ENCODE data around the gene VWA2. TPM values are rescaled to one million over a fixed set of nuclear protein-coding genes. Genes with fewer than 3 reads are reported as not detected.

The VWA2 gene
- polyA plus RNA-seq, 1 donor (not counting 4 experiments of a cell fraction or from before 2014, with no cell fraction given): 0.41 TPM

DNA sequence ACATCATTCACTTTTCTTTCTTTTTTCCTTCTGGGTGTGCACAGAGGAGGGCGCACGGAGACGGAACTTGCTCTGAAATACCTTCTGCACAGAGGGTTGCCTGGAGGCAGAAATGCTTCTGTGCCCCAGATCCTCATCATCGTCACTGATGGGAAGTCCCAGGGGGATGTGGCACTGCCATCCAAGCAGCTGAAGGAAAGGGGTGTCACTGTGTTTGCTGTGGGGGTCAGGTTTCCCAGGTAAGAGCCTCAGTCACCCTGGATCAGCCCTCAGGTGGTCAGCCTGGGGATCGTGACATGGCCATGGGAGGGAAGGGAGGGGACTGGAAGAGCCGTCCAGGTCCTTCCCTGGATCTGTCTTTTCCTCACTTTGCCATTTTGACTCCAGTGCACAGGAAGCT, 33.6 kb downstream of the VWA2 start:
- Histone ChIP-seq H2AFZ (ENCODE audit: control insufficient read depth, low read length) (no peak overlapping the region), H3K4me3 (ENCODE audit: control insufficient read depth in 2 of 3, extremely low read depth in 1 of 3, insufficient read depth in 2 of 3, low read depth in 1 of 3, low read length in 3 of 3) (no peak overlapping the region), H3K36me3 (ENCODE audit: control insufficient read depth in 2 of 2, extremely low read depth in 1 of 2, insufficient read depth in 2 of 2, low read length in 2 of 2) (no peaks in the 10 kb centered on the region), H3K9me1 (ENCODE audit: control insufficient read depth, extremely low read depth, insufficient read depth, low read length) (no peaks in the 10 kb centered on the region), H3K27ac (ENCODE audit: control insufficient read depth, insufficient read depth, low read length) (no peak overlapping the region), H3K9ac (ENCODE audit: control insufficient read depth, extremely low read depth, insufficient read depth, low read length) (no peak overlapping the region), H3K27me3 (ENCODE audit: control insufficient read depth, extremely low read depth, insufficient read depth, low read length) (no peaks in the 10 kb centered on the region), H3K79me2 (ENCODE audit: control insufficient read depth, insufficient read depth, low read length) (no peaks in the 10 kb centered on the region), H3K4me1 (ENCODE audit: control insufficient read depth, extremely low read depth, insufficient read depth, low read length) (peaks cover 22% of the 10 kb centered on the region), H3K4me2 (ENCODE audit: control insufficient read depth, extremely low read depth, insufficient read depth, low read depth, low read length) (no peak overlapping the region), H4K20me1 (ENCODE audit: control insufficient read depth, extremely low read depth, insufficient read depth, low read length) (no peaks in the 10 kb centered on the region), H3K9me3 (ENCODE audit: control insufficient read depth, low read depth, low read length) (no peaks in the 10 kb centered on the region)
- dilution Hi-C loops (cut with MboI; ENCODE audit: extremely low pct_ligation_motif_present, low sequenced_read_pairs): no loop called here
- DNase-seq (ENCODE audit: low read depth, low spot score) (no peak), FAIRE-seq (no peak)
- no peak for TF ChIP-seq EZH2 (IDR thresholded peaks at IDR 0.05; ENCODE audit: low read length)
- TF ChIP-seq, protein P1, sequence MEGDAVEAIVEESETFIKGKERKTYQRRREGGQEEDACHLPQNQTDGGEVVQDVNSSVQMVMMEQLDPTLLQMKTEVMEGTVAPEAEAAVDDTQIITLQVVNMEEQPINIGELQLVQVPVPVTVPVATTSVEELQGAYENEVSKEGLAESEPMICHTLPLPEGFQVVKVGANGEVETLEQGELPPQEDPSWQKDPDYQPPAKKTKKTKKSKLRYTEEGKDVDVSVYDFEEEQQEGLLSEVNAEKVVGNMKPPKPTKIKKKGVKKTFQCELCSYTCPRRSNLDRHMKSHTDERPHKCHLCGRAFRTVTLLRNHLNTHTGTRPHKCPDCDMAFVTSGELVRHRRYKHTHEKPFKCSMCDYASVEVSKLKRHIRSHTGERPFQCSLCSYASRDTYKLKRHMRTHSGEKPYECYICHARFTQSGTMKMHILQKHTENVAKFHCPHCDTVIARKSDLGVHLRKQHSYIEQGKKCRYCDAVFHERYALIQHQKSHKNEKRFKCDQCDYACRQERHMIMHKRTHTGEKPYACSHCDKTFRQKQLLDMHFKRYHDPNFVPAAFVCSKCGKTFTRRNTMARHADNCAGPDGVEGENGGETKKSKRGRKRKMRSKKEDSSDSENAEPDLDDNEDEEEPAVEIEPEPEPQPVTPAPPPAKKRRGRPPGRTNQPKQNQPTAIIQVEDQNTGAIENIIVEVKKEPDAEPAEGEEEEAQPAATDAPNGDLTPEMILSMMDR (optimal IDR thresholded peaks at IDR 0.05 in 1 of 3, IDR thresholded peaks at IDR 0.05 in 1 of 3, conservative IDR thresholded peaks at IDR 0.05 in 1 of 3; ENCODE audit: extremely low read depth in 1 of 3, insufficient read depth in 2 of 3, low read length in 3 of 3): no peak

DNA sequence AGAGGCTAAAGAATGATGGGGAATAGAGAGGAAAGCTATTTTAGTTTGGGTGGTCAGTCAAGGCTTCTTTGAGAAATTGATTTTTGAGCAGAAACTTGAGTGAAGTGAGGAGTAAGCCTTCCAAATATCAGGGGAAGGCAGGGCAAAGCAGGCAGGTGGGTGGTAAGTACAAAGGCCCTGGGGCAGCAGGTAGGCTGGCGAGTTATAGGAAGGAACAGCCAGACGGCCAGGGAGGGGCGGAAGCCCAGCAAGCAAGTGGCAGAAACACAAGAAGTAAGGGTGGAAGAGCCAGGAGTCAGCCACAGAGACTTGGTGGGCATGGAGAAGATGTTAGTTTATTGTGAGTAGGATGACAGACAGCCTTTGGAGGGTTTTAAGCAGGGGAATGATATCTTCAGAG, 34.9 kb downstream of the VWA2 start:
- peaks cover 22% of the 10 kb centered on the region for H3K4me1 ChIP-seq (ENCODE audit: control insufficient read depth, extremely low read depth, insufficient read depth, low read length)
- H3K27me3 ChIP-seq (ENCODE audit: control insufficient read depth, extremely low read depth, insufficient read depth, low read length): no peaks in the 10 kb centered on the region
- H3K4me3 ChIP-seq (ENCODE audit: control insufficient read depth in 2 of 3, extremely low read depth in 1 of 3, insufficient read depth in 2 of 3, low read depth in 1 of 3, low read length in 3 of 3): no peak overlapping the region
- no peak overlapping the region for H3K9ac ChIP-seq (ENCODE audit: control insufficient read depth, extremely low read depth, insufficient read depth, low read length)
- H3K36me3 ChIP-seq (ENCODE audit: control insufficient read depth in 2 of 2, extremely low read depth in 1 of 2, insufficient read depth in 2 of 2, low read length in 2 of 2): no peaks in the 10 kb centered on the region
- DNase-seq (ENCODE audit: low read depth, low spot score) (no peak), FAIRE-seq (no peak)
- no peaks in the 10 kb centered on the region for H4K20me1 ChIP-seq (ENCODE audit: control insufficient read depth, extremely low read depth, insufficient read depth, low read length)
- no peaks in the 10 kb centered on the region for H3K9me3 ChIP-seq (ENCODE audit: control insufficient read depth, low read depth, low read length)
- TF ChIP-seq EZH2 (IDR thresholded peaks at IDR 0.05; ENCODE audit: low read length): no peak
- TF ChIP-seq, protein P1 (optimal IDR thresholded peaks at IDR 0.05 in 1 of 3, IDR thresholded peaks at IDR 0.05 in 1 of 3, conservative IDR thresholded peaks at IDR 0.05 in 1 of 3; ENCODE audit: extremely low read depth in 1 of 3, insufficient read depth in 2 of 3, low read length in 3 of 3): no peak
- no peak overlapping the region for H3K27ac ChIP-seq (ENCODE audit: control insufficient read depth, insufficient read depth, low read length)
- H2AFZ ChIP-seq (ENCODE audit: control insufficient read depth, low read length): no peak overlapping the region
- dilution Hi-C loops (cut with MboI; ENCODE audit: extremely low pct_ligation_motif_present, low sequenced_read_pairs): no loop called here
- no peaks in the 10 kb centered on the region for H3K9me1 ChIP-seq (ENCODE audit: control insufficient read depth, extremely low read depth, insufficient read depth, low read length)
- H3K4me2 ChIP-seq (ENCODE audit: control insufficient read depth, extremely low read depth, insufficient read depth, low read depth, low read length): no peak overlapping the region
- no peaks in the 10 kb centered on the region for H3K79me2 ChIP-seq (ENCODE audit: control insufficient read depth, insufficient read depth, low read length)

All from keratinocyte (primary cell).